HepG2 (cell line): Measurements from ENCODE around the gene TUT1. TPM values are rescaled to one million over a fixed set of nuclear protein-coding genes. Genes with fewer than 3 reads are reported as not detected.

Experiments
- ATAC-seq: fragments of 200-7000 bp; cut with Tn5 transposase; 3 replicates; pipeline ENCODE4 v1.9.1; 2020; ENCODE audit warnings: mild to moderate bottlenecking, moderate library complexity
- BruUV-seq: library from RNA; stranded (reverse); fragments of 400-500 nt; replicated peaks from 2 replicates; lab custom pipeline; 2021; lab: Mats Ljungman, UMichigan
- CTCF ChIA-PET: fragments of 300-600 bp; formaldehyde crosslinking; extraction: SDS; loops from one replicate; lab custom pipeline; 2021; ENCODE audit warnings: low total read pairs, inconsistent platforms, low intra/inter-chr PET ratio; lab: Yijun Ruan, JAX
- POLR2A ChIA-PET: fragments of 350-600 bp; sonication (Branson Sonifier 250); formaldehyde crosslinking; loops from one replicate; lab custom pipeline; 2020; ENCODE audit warnings: antibody characterized with exemption, inconsistent platforms; lab: Yijun Ruan, JAX
- DNase-seq: peaks from one replicate; pipeline ENCODE4 v3.0.0-alpha.2; 2015; ENCODE audit warnings: low spot score
- FAIRE-seq: peaks from 3 replicates; lab custom pipeline; 2011; peaks lifted over from hg19 to GRCh38; lab: Jason Lieb, UNC
- H2AFZ ChIP-seq: one replicate; pipeline ENCODE4 v1.6.1; 2011; ENCODE audit warnings: low read length, inconsistent platforms
- H3K27ac ChIP-seq: fragments of 300-600 bp; 3 replicates; pipeline ENCODE4 v1.8.0; 2011; ENCODE audit warnings: mixed run types, mild to moderate bottlenecking, mixed read lengths, low read length, inconsistent platforms; ENCODE audit not compliant: insufficient read depth; ENCODE audit errors: extremely low read length
- H3K27me3 ChIP-seq, 2 experiments: fragments of 200-600 bp in 1 of 2; 2 replicates in 1 of 2; 3 replicates in 1 of 2; pipeline versions ENCODE4 v1.6.0 to v1.8.0; 2011; ENCODE audit warnings: low read length in 2 of 2, mild to moderate bottlenecking in 2 of 2, moderate library complexity in 2 of 2, inconsistent platforms in 1 of 2; ENCODE audit not compliant: insufficient read depth in 2 of 2, control insufficient read depth in 1 of 2
- H3K36me3 ChIP-seq, 2 experiments: fragments of 200-600 bp in 1 of 2; replicated peaks in 1 of 2; 2 replicates in 1 of 2; 3 replicates in 1 of 2; pipeline versions ENCODE4 v1.5.1 to v1.8.0; 2011; ENCODE audit warnings: low read length in 2 of 2, inconsistent platforms in 1 of 2; ENCODE audit not compliant: insufficient read depth in 2 of 2, control insufficient read depth in 1 of 2
- H3K4me1 ChIP-seq: 2 replicates; pipeline ENCODE4 v1.5.1; 2012; ENCODE audit warnings: low read length, inconsistent platforms; ENCODE audit not compliant: insufficient read depth
- H3K4me2 ChIP-seq: 2 replicates; pipeline ENCODE4 v1.6.0; 2011; ENCODE audit warnings: low read depth, low read length, inconsistent platforms
- H3K4me3 ChIP-seq, 3 experiments: fragments of 200-600 bp in 1 of 3; sonication (generic), shearing (Covaris generic) in 1 of 3; replicated peaks in 1 of 3; 2 replicates each; pipeline ENCODE4 v1.5.1; 2011 to 2016; ENCODE audit warnings: low read length in 3 of 3, inconsistent platforms in 2 of 3, low read depth in 2 of 3, mild to moderate bottlenecking in 2 of 3, control low read depth in 1 of 3, mixed read lengths in 1 of 3; ENCODE audit not compliant: insufficient read depth in 1 of 3
- H3K79me2 ChIP-seq: one replicate; pipeline ENCODE4 v1.6.1; 2011; ENCODE audit warnings: low read length, inconsistent platforms; ENCODE audit not compliant: insufficient read depth
- H3K9ac ChIP-seq: 2 replicates; pipeline ENCODE4 v1.6.0; 2011; ENCODE audit warnings: mild to moderate bottlenecking, low read depth, low read length, inconsistent platforms; ENCODE audit not compliant: insufficient read depth
- H3K9me3 ChIP-seq: 2 replicates; pipeline ENCODE4 v1.5.1; 2012; ENCODE audit warnings: mild to moderate bottlenecking, low read length
- H4K20me1 ChIP-seq: 2 replicates; pipeline ENCODE4 v1.6.0; 2011; ENCODE audit warnings: inconsistent platforms, mild to moderate bottlenecking, low read length, moderate library complexity; ENCODE audit not compliant: insufficient read depth
- HNF4G ChIP-seq, 2 experiments: sonication (generic) in 1 of 2; formaldehyde crosslinking in 1 of 2; IDR thresholded peaks; 2 replicates each; pipeline versions ENCODE4 v1.4.0 to v1.6.1; 2011 to 2020; ENCODE audit warnings: borderline replicate concordance in 2 of 2, low read depth in 2 of 2, mild to moderate bottlenecking in 2 of 2, low read length in 1 of 2, missing genetic modification reagents in 1 of 2, moderate library complexity in 1 of 2
- POLR2A ChIP-seq, 2 experiments: IDR thresholded peaks; 2 replicates each; pipeline ENCODE4 v1.6.1; 2011; ENCODE audit warnings: low read depth in 2 of 2, low read length in 2 of 2, mild to moderate bottlenecking in 1 of 2, moderate library complexity in 1 of 2; ENCODE audit not compliant: insufficient read depth in 1 of 2
- PRPF4 ChIP-seq: fragments of 200-400 bp; formaldehyde crosslinking; IDR thresholded peaks from 2 replicates; pipeline ENCODE4 v1.6.1; 2016; ENCODE audit warnings: low read length, low read depth; ENCODE audit not compliant: poor library complexity, severe bottlenecking
- RBM22 ChIP-seq: fragments of 200-400 bp; formaldehyde crosslinking; optimal IDR thresholded peaks from 2 replicates; pipeline ENCODE3; 2017; ENCODE audit warnings: mild to moderate bottlenecking, low read length, moderate library complexity
- RELA ChIP-seq: sonication (generic); formaldehyde crosslinking; IDR thresholded peaks from 2 replicates; pipeline ENCODE4 v1.4.0; 2020; ENCODE audit warnings: missing genetic modification reagents
- WGBS: methylation state at CpG from one replicate; pipeline ENCODE4 v1.1.6; 2017; ENCODE audit warnings: low lambda C conversion rate; 5-methylcytosine and 5-hydroxymethylcytosine counted together
- in situ Hi-C: cut with HindIII; loops from 2 replicates; pipeline ENCODE4 v1.10.0; 2017; ENCODE audit warnings: low pct_unique_long_range_greater_than_20kb; ENCODE audit not compliant: extremely low pct_ligation_motif_present
- intact Hi-C: fragments of 100-400 bp; cut with micrococcal nuclease; formaldehyde crosslinking; loops from one replicate; pipeline ENCODE4 v1.10.0; 2022; ENCODE audit not compliant: unreplicated experiment
- polyA plus RNA-seq, 8 experiments: library from polyadenylated mRNA; depleted of rRNA in 3 of 8; stranded (reverse) in 7 of 8; unstranded in 1 of 8; fragments of >200 nt; fragmentation: Illumina TruSeq in 4 of 8; extraction: Trizol in 4 of 8; gene quantifications; 2 replicates each; pipeline versions ENCODE4 v1.2.1 to v1.2.3, GENCODE V29; 2011 to 2016; ENCODE audit warnings: low read depth in 4 of 8, missing spikeins in 1 of 8, mixed read lengths in 1 of 8; ENCODE audit not compliant: insufficient read depth in 1 of 8
- total RNA-seq, 5 experiments: library from RNA; depleted of rRNA; stranded (reverse); fragments of >200 nt; fragmentation: Illumina TruSeq; extraction: Trizol; gene quantifications; 2 replicates each; pipeline ENCODE4 v1.2.3, GENCODE V29; 2016; ENCODE audit warnings: low read depth in 1 of 5
- TF ChIP-seq, protein P1 (sequence below): sonication (generic); formaldehyde crosslinking; IDR thresholded peaks from 2 replicates; pipeline ENCODE4 v1.8.1; 2023; ENCODE audit warnings: mild to moderate bottlenecking, missing genetic modification reagents
- TF ChIP-seq, protein P2 (sequence below): sonication (generic); formaldehyde crosslinking; IDR thresholded peaks from 2 replicates; pipeline ENCODE4 v1.5.0; 2020; ENCODE audit warnings: missing genetic modification reagents

Gene TUT1
- total and polyA plus RNA-seq, 2 of the 13 experiments (the other 11 are each of a cell fraction or from before 2014, with no cell fraction given) = 9.7 to 14.3 TPM

DNA sequence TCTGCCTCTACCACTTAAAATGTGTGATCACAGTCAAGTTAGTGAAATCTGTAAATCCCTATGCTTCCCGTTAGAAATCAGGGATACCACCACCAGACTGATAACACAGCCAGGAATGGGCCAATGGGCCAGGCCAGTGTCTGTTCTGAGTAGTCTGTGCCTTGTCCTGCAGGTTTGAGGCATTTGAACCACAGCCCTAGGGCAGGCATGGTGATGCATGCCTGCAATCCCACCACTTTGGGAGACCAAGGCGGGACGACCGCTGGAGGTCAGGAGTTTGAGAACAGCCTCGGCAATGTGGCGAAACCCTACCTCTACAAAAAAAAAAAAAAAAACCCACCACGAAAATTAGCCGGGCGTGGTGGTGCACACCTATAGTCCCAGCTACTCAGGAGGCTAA lies 32.7 kb downstream of the TUT1 start:
- peaks cover 70% of the 10 kb centered on the region for H3K4me1 ChIP-seq
- no peak for TF ChIP-seq PRPF4
- TF ChIP-seq RBM22 = peak; percentile 25
- TF ChIP-seq, protein P1, sequence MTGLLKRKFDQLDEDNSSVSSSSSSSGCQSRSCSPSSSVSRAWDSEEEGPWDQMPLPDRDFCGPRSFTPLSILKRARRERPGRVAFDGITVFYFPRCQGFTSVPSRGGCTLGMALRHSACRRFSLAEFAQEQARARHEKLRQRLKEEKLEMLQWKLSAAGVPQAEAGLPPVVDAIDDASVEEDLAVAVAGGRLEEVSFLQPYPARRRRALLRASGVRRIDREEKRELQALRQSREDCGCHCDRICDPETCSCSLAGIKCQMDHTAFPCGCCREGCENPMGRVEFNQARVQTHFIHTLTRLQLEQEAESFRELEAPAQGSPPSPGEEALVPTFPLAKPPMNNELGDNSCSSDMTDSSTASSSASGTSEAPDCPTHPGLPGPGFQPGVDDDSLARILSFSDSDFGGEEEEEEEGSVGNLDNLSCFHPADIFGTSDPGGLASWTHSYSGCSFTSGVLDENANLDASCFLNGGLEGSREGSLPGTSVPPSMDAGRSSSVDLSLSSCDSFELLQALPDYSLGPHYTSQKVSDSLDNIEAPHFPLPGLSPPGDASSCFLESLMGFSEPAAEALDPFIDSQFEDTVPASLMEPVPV (CRISPR knock-in tag) = no peak
- no peak for TF ChIP-seq RELA (CRISPR knock-in tag)
- TF ChIP-seq, protein P2, sequence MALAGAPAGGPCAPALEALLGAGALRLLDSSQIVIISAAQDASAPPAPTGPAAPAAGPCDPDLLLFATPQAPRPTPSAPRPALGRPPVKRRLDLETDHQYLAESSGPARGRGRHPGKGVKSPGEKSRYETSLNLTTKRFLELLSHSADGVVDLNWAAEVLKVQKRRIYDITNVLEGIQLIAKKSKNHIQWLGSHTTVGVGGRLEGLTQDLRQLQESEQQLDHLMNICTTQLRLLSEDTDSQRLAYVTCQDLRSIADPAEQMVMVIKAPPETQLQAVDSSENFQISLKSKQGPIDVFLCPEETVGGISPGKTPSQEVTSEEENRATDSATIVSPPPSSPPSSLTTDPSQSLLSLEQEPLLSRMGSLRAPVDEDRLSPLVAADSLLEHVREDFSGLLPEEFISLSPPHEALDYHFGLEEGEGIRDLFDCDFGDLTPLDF (CRISPR knock-in tag) = no peak
- TF ChIP-seq POLR2A (IDR thresholded peaks at IDR 0.05; ENCODE audit: insufficient read depth in 1 of 2, low read depth in 2 of 2, low read length in 2 of 2) = peak in 1 of 2 experiments; percentile 23; a peak in 1 of 4 replicates
- no peak for TF ChIP-seq HNF4G (IDR thresholded peaks at IDR 0.05; ENCODE audit: borderline replicate concordance, low read depth, low read length)
- no peak for TF ChIP-seq HNF4G (CRISPR knock-in tag; IDR thresholded peaks at IDR 0.05; ENCODE audit: borderline replicate concordance, low read depth)
- ATAC-seq (no peak), FAIRE-seq (no peak), DNase-seq (no peak)
- H3K9me3 ChIP-seq = no peaks in the 10 kb centered on the region
- no peak overlapping the region for H3K4me2 ChIP-seq
- peaks cover 3% of the 10 kb centered on the region for H3K79me2 ChIP-seq
- no TSS peak for BruUV-seq
- POLR2A ChIA-PET = interaction anchor here (0.7 to 1.6 kb wide), 5 partner anchors 12 to 60 kb away, joined by 3 to 5 read pairs (median 3); partner anchors contain the start of genes AHNAK, EEF1G and TUT1
- 98% methylated on average over 9 of the region's 9 CpGs for WGBS
- H3K4me3 ChIP-seq = no peak overlapping the region
- intact Hi-C loops (no loop called here), in situ Hi-C loops (loop anchor here (5.0 kb wide), 1 partner anchor 161 kb away; no protein-coding TSS in a partner anchor)
- peaks cover 10 to 51% of the 10 kb centered on the region in 2 experiments for H3K36me3 ChIP-seq
- no peak overlapping the region for H3K9ac ChIP-seq
- CTCF ChIA-PET = interaction anchor here (2.4 kb wide), 1 partner anchor 16 kb away, joined by 10 read pairs; no protein-coding TSS in a partner anchor
- H4K20me1 ChIP-seq = peaks cover 13% of the 10 kb centered on the region; the same call in 1 of the 2 replicates
- H3K27ac ChIP-seq = no peak overlapping the region
- H3K27me3 ChIP-seq = no peaks in the 10 kb centered on the region
- H2AFZ ChIP-seq = no peak overlapping the region
